AG04449 (cell line): ENCODE measurements around the gene CCDC80.

Experiments
- CTCF ChIA-PET: fragments of 350-600 bp; formaldehyde crosslinking; extraction: SDS; loops from one replicate; lab custom pipeline; 2021; ENCODE audit warnings: antibody characterized with exemption; lab: Yijun Ruan, JAX
- POLR2A ChIA-PET: fragments of 400-600, 350-600 bp; formaldehyde crosslinking; extraction: SDS; loops from one replicate; lab custom pipeline; 2020; ENCODE audit warnings: antibody characterized with exemption, inconsistent platforms; lab: Yijun Ruan, JAX
- DNase-seq: peaks from one replicate; pipeline ENCODE4 v3.0.0-alpha.2; 2010; ENCODE audit warnings: low read depth, low spot score
- H3K4me3 ChIP-seq: 2 replicates; pipeline ENCODE4 v1.5.1; 2011; ENCODE audit warnings: low read depth, mild to moderate bottlenecking, control low read depth, low read length
- TF ChIP-seq, protein P1 (sequence below): IDR thresholded peaks from one replicate; pipeline ENCODE4 v1.5.1; 2011; ENCODE audit warnings: mild to moderate bottlenecking, moderate library complexity, low read length, control low read depth, inconsistent platforms; ENCODE audit not compliant: insufficient read depth; ENCODE audit errors: missing control alignments

The CCDC80 gene, protein sequence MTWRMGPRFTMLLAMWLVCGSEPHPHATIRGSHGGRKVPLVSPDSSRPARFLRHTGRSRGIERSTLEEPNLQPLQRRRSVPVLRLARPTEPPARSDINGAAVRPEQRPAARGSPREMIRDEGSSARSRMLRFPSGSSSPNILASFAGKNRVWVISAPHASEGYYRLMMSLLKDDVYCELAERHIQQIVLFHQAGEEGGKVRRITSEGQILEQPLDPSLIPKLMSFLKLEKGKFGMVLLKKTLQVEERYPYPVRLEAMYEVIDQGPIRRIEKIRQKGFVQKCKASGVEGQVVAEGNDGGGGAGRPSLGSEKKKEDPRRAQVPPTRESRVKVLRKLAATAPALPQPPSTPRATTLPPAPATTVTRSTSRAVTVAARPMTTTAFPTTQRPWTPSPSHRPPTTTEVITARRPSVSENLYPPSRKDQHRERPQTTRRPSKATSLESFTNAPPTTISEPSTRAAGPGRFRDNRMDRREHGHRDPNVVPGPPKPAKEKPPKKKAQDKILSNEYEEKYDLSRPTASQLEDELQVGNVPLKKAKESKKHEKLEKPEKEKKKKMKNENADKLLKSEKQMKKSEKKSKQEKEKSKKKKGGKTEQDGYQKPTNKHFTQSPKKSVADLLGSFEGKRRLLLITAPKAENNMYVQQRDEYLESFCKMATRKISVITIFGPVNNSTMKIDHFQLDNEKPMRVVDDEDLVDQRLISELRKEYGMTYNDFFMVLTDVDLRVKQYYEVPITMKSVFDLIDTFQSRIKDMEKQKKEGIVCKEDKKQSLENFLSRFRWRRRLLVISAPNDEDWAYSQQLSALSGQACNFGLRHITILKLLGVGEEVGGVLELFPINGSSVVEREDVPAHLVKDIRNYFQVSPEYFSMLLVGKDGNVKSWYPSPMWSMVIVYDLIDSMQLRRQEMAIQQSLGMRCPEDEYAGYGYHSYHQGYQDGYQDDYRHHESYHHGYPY

DNA sequence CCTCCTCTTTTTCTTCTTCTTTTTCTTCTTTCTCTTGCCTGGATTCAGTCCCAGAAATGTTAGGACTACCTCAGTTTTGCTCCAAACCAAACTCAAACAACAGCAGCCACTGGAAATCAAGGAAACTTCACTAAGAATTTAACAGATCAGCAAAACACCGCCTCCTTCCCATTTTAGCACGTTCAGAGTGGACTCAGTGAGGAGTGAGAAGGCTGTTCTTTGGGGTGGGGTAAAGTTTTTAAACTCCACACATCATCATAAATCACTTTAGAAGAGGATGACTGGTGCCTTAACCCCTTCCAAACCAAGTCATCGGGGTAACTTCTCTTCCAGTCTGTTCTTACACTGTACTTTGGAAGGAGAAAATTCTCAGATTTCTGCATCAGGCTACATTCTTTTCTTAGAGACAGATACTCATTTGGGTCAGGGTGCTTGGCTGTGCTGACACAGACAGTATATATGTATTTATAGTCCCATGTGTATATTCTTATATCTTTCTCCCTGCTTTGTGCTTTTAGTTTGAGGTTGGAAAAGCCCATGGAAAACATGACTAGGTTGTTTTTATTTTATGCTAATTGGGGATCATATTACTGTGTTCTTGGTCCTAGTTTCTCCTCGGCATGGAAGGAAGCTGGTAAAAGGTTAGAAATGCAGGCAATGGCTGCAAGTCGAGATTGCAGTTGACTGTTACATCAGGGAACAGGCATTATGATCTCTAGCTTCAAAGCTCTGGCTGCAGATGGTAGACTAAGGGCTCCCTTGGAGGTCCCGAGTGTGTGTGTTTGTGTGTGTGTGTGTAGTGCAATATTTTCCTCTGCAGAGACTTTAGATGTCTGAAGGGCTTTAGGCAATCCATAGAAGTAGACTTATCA, at the start of gene CCDC80:
TSS of gene CCDC80 (minus strand) at position 214 of the 872 bp plus-strand sequence. CDS start 1,238 bp downstream, outside the sequence.
- peak within 1 kb of the TSS; percentile 74 for H3K4me3 ChIP-seq
- POLR2A ChIA-PET, result interaction anchor here (0.7 to 3.1 kb wide), 15 partner anchors 8 to 378 kb away, joined by 3 to 31 read pairs (median 6); a partner anchor contains a TSS
- CTCF ChIA-PET, result interaction anchor here (0.6 to 9.4 kb wide), 26 partner anchors 8 to 647 kb away, joined by 3 to 223 read pairs (median 8); partner anchors contain the start of gene GTPBP8
- DNase-seq, result peak; percentile 69
- TF ChIP-seq, protein P1, sequence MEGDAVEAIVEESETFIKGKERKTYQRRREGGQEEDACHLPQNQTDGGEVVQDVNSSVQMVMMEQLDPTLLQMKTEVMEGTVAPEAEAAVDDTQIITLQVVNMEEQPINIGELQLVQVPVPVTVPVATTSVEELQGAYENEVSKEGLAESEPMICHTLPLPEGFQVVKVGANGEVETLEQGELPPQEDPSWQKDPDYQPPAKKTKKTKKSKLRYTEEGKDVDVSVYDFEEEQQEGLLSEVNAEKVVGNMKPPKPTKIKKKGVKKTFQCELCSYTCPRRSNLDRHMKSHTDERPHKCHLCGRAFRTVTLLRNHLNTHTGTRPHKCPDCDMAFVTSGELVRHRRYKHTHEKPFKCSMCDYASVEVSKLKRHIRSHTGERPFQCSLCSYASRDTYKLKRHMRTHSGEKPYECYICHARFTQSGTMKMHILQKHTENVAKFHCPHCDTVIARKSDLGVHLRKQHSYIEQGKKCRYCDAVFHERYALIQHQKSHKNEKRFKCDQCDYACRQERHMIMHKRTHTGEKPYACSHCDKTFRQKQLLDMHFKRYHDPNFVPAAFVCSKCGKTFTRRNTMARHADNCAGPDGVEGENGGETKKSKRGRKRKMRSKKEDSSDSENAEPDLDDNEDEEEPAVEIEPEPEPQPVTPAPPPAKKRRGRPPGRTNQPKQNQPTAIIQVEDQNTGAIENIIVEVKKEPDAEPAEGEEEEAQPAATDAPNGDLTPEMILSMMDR, result no peak

- ChIA-PET CTCF (interaction anchor here (0.9 to 1.8 kb wide), 3 partner anchors 43 to 47 kb away, joined by 3 to 14 read pairs (median 5); no protein-coding TSS in a partner anchor), POLR2A (no interaction called here)
- TF ChIP-seq, protein P1, result no peak
- no peak for DNase-seq
- H3K4me3 ChIP-seq, result no peak overlapping the region
These were observed 49.0 kb upstream of the CCDC80 start for GRCh38 chr3:112689989-112690388.

DNA sequence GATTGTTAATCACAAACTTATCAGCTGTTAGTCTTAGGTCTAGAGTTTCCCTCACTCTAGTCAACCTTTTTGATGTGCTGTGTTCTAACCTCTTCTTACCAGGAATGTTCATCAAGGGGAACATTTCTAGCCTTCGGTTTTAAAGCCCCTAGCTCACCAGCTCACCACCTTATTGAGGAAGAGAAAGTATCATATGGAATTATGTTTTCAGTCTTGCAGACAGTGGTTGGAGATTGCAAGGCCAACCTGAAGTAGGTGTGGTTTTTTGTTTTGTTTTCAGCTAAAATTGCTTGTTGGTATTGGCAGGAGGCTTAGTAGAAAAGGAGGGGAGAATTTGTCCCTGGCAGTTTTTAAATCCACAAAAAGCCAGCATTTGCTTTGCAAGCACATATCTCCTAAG, 48.4 kb upstream of the CCDC80 start:
- POLR2A ChIA-PET, result interaction anchor here (0.8 kb wide), 1 partner anchor 263 kb away, joined by 3 read pairs; no protein-coding TSS in a partner anchor
- TF ChIP-seq, protein P1, result no peak
- H3K4me3 ChIP-seq, result no peak overlapping the region
- CTCF ChIA-PET, result interaction anchor here (0.9 to 1.8 kb wide), 3 partner anchors 15 to 47 kb away, joined by 4 to 14 read pairs (median 5); no protein-coding TSS in a partner anchor
- DNase-seq, result no peak

DNA sequence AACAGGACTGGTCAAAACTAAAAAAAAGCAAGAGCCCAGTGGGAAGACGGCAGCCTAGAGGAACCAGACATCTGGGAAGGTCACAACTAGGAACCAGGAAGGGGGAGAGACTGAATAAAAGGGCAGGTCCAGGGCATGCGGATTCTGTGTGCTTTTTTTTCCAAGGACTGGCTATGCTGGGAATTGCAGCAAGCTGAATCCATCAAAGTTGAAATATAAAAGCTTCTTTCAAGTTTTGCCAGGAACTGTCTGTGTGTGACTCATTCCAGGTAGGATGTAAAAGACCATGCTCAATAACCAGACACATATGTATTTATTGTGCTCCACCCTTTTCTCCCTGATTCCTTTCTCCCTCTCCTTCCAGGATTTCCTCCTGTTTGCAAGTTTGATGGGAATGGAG, 47.9 kb upstream of the CCDC80 start:
- H3K4me3 ChIP-seq, result no peak overlapping the region
- no peak for DNase-seq
- TF ChIP-seq, protein P1, result no peak
- POLR2A ChIA-PET, result interaction anchor here (0.8 to 1.0 kb wide), 2 partner anchors 87 to 263 kb away, joined by 3 to 5 read pairs; no protein-coding TSS in a partner anchor
- CTCF ChIA-PET, result interaction anchor here (0.9 to 1.8 kb wide), 4 partner anchors 15 to 128 kb away, joined by 4 to 14 read pairs (median 4); no protein-coding TSS in a partner anchor

- no peak for DNase-seq
- TF ChIP-seq, protein P1, result no peak
- CTCF ChIA-PET, result interaction anchor here (0.9 to 1.8 kb wide), 5 partner anchors 14 to 128 kb away, joined by 3 to 14 read pairs (median 4); no protein-coding TSS in a partner anchor
- no peak overlapping the region for H3K4me3 ChIP-seq
- POLR2A ChIA-PET, result interaction anchor here (0.8 to 1.0 kb wide), 2 partner anchors 87 to 264 kb away, joined by 3 to 5 read pairs; no protein-coding TSS in a partner anchor
These were observed 47.3 kb upstream of the CCDC80 start for GRCh38 chr3:112688085-112688769.
